Upper lobe of left lung (tissue), 6 donors: Measurements from ENCODE around the gene MBD3L4. TPM values are rescaled to one million over a fixed set of nuclear protein-coding genes. Genes with fewer than 3 reads are reported as not detected.

ENCODE experiments used
- ATAC-seq, 2 donors: fragments of 200-7000 bp; cut with Tn5 transposase; one replicate each; pipeline ENCODE4 v1.9.1; 2022; ENCODE audit warnings: mild to moderate bottlenecking in 2 of 2, moderate library complexity in 2 of 2; ENCODE audit not compliant: low FRiP score in 2 of 2
- DNase-seq, 2 donors: peaks; one replicate each; pipeline ENCODE4 v3.0.0-alpha.2; 2019 to 2020
- H3K27ac ChIP-seq, 4 donors: fragments of 200-600 bp; sonication (generic); one replicate each; pipeline ENCODE4 v1.5.1; 2016 to 2019
- H3K27me3 ChIP-seq, 4 donors: fragments of 200-600 bp; sonication (generic); one replicate each; pipeline ENCODE4 v1.5.1; 2017 to 2019
- H3K36me3 ChIP-seq, 4 donors: fragments of 200-600 bp; sonication (generic); one replicate each; pipeline ENCODE4 v1.5.1; 2016 to 2019
- H3K4me1 ChIP-seq, 4 donors: fragments of 200-600 bp; sonication (generic); one replicate each; pipeline ENCODE4 v1.5.1; 2018 to 2019
- H3K4me3 ChIP-seq, 4 donors: fragments of 200-600 bp; sonication (generic); one replicate each; pipeline ENCODE4 v1.5.1; 2017 to 2019; ENCODE audit warnings: mild to moderate bottlenecking in 2 of 4, moderate library complexity in 1 of 4
- H3K9me3 ChIP-seq, 4 donors: fragments of 200-600 bp; sonication (generic); one replicate each; pipeline ENCODE4 v1.5.1; 2018 to 2019
- EP300 ChIP-seq, 4 donors: sonication (generic); formaldehyde crosslinking; IDR thresholded peaks; one replicate each; pipeline ENCODE4 v1.5.1; 2017; ENCODE audit warnings: antibody characterized with exemption in 4 of 4, control low read depth in 2 of 4
- POLR2A ChIP-seq, 4 donors: fragments of 450-650 bp; IDR thresholded peaks; one replicate each; pipeline ENCODE4 v1.5.1; 2016 to 2017; ENCODE audit warnings: antibody characterized with exemption in 4 of 4, mild to moderate bottlenecking in 2 of 4
- POLR2AphosphoS5 ChIP-seq, 2 donors: sonication (generic); formaldehyde crosslinking; IDR thresholded peaks; one replicate each; pipeline ENCODE4 v1.5.1; 2017; ENCODE audit warnings: antibody characterized with exemption in 2 of 2
- WGBS, 2 donors: methylation state at CpG; one replicate each; pipeline ENCODE4 v1.1.5; 2017 to 2018; 5-methylcytosine and 5-hydroxymethylcytosine counted together
- total RNA-seq, 6 donors: library from RNA; depleted of rRNA in 4 of 6; stranded (reverse); fragments of >200 nt in 4 of 6; gene quantifications; one replicate each; pipeline versions ENCODE4 v1.1.0 to v1.2.1, GENCODE V29; 2016 to 2021
- TF ChIP-seq, protein P1 (sequence below), 6 experiments: fragments of 450-650 bp in 4 of 6; fragments of 200-600 bp in 2 of 6; sonication (generic) in 2 of 6; IDR thresholded peaks; one replicate each; pipeline ENCODE4 v1.5.1; 2016 to 2019; ENCODE audit warnings: antibody characterized with exemption in 6 of 6
- donor health status: DM: no; HTN: no; CAD: no; lungs with moderate emphysema.
- donor health status: DM: no; HTN: yes; CAD: no; lungs with severe emphysema.

The MBD3L4 gene
- total RNA-seq, 6 donors from 2014 or later, result not detected

DNA sequence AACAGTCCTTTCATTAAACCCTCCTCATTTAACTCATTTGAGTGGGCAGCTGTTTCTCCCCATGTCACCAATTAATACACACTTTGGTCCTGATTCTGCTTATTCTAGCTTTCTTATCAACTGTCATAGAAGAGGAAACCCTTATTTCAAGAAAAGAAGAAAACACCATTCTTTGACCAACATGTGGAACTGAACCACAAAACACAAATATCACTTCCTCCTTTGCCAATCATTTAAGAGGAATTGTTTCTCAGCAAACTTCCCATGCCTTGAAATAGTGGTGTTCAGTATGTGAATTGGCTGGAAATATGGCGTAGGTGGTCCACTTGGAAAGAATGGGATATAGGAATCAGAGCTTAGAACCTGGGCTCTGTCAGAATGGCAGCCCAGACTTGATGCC, 39.2 kb downstream of the MBD3L4 start:
- Histone ChIP-seq H3K9me3 (no peaks in the 10 kb centered on the region), H3K27me3 (no peaks in the 10 kb centered on the region), H3K4me1 (no peaks in the 10 kb centered on the region), H3K36me3 (no peaks in the 10 kb centered on the region), H3K4me3 (no peak overlapping the region), H3K27ac (no peak overlapping the region)
- no peak for DNase-seq
- TF ChIP-seq EP300 (IDR thresholded peaks at IDR 0.05) (no peak), POLR2AphosphoS5 (IDR thresholded peaks at IDR 0.05) (no peak), POLR2A (IDR thresholded peaks at IDR 0.05) (no peak)
- TF ChIP-seq, protein P1, sequence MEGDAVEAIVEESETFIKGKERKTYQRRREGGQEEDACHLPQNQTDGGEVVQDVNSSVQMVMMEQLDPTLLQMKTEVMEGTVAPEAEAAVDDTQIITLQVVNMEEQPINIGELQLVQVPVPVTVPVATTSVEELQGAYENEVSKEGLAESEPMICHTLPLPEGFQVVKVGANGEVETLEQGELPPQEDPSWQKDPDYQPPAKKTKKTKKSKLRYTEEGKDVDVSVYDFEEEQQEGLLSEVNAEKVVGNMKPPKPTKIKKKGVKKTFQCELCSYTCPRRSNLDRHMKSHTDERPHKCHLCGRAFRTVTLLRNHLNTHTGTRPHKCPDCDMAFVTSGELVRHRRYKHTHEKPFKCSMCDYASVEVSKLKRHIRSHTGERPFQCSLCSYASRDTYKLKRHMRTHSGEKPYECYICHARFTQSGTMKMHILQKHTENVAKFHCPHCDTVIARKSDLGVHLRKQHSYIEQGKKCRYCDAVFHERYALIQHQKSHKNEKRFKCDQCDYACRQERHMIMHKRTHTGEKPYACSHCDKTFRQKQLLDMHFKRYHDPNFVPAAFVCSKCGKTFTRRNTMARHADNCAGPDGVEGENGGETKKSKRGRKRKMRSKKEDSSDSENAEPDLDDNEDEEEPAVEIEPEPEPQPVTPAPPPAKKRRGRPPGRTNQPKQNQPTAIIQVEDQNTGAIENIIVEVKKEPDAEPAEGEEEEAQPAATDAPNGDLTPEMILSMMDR (IDR thresholded peaks at IDR 0.05), result no peak
- WGBS, 2 donors, result 62 to 79% methylated on average over 1 of the region's 1 CpG
- no peak for ATAC-seq

DNA sequence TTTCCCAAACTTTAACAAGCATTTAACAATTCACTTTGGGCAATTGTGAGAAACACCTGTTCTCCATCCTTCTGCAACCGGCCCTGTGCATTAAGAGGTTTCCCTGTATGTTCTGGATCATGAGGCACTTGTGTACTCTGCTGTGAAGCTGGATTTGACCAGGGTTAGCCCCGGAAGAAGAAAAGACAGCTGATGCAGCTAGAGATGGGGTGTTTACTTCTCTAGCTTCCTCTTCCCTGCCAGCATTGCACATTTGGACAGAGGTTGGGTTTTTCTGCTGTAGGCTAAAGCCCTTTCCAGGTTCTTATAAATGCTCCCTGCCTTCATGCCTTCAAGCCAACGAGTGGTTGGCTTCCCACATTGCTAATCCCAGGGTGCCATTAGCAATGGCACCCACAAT, 39.6 kb downstream of the MBD3L4 start:
- Histone ChIP-seq H3K27ac (no peak overlapping the region), H3K4me3 (no peak overlapping the region), H3K9me3 (no peaks in the 10 kb centered on the region), H3K4me1 (no peaks in the 10 kb centered on the region), H3K36me3 (no peaks in the 10 kb centered on the region), H3K27me3 (no peaks in the 10 kb centered on the region)
- peak in 1 of 2 donors; percentile 45 for ATAC-seq
- TF ChIP-seq POLR2AphosphoS5 (IDR thresholded peaks at IDR 0.05) (no peak), POLR2A (IDR thresholded peaks at IDR 0.05) (no peak), EP300 (IDR thresholded peaks at IDR 0.05) (no peak)
- TF ChIP-seq, protein P1 (IDR thresholded peaks at IDR 0.05), result no peak
- DNase-seq, result no peak
- WGBS, 2 donors, result 57 to 60% methylated on average over 3 of the region's 3 CpGs

DNA sequence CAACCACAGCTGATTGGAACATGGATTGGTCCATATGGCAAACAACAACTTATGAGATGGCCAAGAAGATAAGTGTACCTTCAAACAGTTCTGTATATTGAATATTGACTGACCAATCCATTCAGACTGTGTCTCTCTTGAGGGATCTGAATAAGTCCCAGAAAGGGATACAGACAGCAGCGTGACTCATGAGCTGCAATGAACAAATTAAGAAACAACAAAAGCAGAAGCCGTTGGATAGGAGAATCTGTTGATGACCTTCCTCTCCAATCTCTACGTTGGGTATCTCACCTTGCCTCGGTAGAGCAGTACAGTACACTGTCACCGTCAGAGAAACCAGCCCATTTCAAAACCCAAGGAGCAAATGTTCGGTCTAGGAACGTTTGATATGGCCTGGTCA, 40.0 kb downstream of the MBD3L4 start:
- ATAC-seq (peak in 1 of 2 donors; percentile 24), DNase-seq (no peak)
- H3K4me3 ChIP-seq, result no peak overlapping the region
- H3K9me3 ChIP-seq, result no peaks in the 10 kb centered on the region
- H3K27ac ChIP-seq, result no peak overlapping the region
- WGBS, 2 donors, result 78 to 80% methylated on average over 7 of the region's 7 CpGs
- H3K27me3 ChIP-seq, result no peaks in the 10 kb centered on the region
- no peaks in the 10 kb centered on the region for H3K36me3 ChIP-seq
- no peaks in the 10 kb centered on the region for H3K4me1 ChIP-seq
- TF ChIP-seq EP300 (IDR thresholded peaks at IDR 0.05) (no peak), POLR2A (IDR thresholded peaks at IDR 0.05) (no peak), POLR2AphosphoS5 (IDR thresholded peaks at IDR 0.05) (no peak)
- TF ChIP-seq, protein P1 (IDR thresholded peaks at IDR 0.05), result no peak

DNA sequence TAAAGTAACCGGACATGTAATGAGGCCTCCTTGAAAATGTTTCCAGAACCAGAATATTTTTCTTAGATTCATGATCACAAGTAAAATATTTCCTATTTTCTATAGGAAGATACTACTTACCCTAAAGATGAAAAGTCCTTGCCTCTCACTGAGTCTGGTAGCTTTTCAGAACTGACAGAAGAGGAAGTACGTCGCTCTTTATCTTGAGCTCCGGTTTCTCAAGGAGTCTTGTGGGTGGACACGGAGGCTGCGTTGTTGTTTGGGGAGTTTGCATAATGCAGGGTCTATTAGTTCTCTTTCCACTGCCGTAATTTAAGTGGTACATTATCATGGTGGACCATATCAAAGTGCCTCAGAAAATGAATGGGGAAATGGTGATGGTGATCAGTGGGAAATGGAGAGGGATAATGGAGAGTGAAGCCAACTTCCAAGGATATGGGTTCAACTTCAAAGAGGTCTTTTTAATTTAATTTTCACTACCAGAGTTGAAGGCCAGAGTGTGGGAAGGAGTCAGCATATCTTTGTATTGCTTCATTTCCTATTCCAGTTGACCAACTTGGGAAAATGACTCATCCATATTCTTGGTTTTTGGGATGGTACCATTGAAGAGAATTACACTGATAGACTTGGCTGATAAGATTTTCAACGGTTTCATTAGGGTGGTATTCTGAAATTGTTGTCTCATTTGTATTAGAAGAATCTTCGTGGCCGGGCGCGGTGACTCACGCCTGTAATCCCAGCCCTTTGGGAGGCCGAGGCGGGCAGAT, 42.1 kb downstream of the MBD3L4 start:
- 77 to 80% methylated on average over 15 of the region's 15 CpGs for WGBS, 2 donors
- TF ChIP-seq POLR2AphosphoS5 (IDR thresholded peaks at IDR 0.05) (no peak), POLR2A (IDR thresholded peaks at IDR 0.05) (peak in 1 of 4 donors; percentile 56)
- H3K4me3 ChIP-seq, result no peak overlapping the region
- H3K4me1 ChIP-seq, result no peaks in the 10 kb centered on the region
- no peaks in the 10 kb centered on the region for H3K27me3 ChIP-seq
- no peaks in the 10 kb centered on the region for H3K9me3 ChIP-seq
- no peak overlapping the region for H3K27ac ChIP-seq
- H3K36me3 ChIP-seq, result no peaks in the 10 kb centered on the region
- ATAC-seq (peak in 1 of 2 donors; percentile 32), DNase-seq (peak in 1 of 2 donors; percentile 24)

DNA sequence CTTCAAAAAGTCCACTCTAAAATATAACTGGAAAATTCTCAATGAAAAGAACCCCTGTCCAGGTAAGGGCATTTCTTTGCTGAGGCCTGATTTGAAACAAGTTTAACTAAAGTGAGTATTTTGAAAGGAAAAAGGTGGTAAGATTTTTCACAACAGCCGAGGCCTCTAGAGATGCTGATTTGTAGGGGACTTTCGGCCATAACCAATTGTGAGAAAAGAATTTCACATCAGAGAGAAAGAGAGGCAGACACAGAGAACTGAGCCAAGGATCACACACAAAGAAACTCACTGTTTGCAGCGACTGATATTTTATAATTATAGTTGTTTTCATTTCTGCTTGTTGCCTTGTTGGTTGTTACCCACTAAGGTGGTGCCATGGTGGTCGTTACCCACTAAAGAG, 43.2 kb downstream of the MBD3L4 start:
- Histone ChIP-seq H3K4me1 (no peaks in the 10 kb centered on the region), H3K27me3 (no peaks in the 10 kb centered on the region), H3K27ac (no peak overlapping the region), H3K4me3 (no peak overlapping the region), H3K36me3 (no peaks in the 10 kb centered on the region), H3K9me3 (no peaks in the 10 kb centered on the region)
- WGBS, 2 donors, result 71 to 77% methylated on average over 4 of the region's 4 CpGs
- TF ChIP-seq POLR2AphosphoS5 (IDR thresholded peaks at IDR 0.05) (no peak), EP300 (IDR thresholded peaks at IDR 0.05) (no peak), POLR2A (IDR thresholded peaks at IDR 0.05) (no peak)
- TF ChIP-seq, protein P1 (IDR thresholded peaks at IDR 0.05), result no peak
- DNase-seq (no peak), ATAC-seq (no peak)
